OCI-LY3 (cell line): ENCODE results near the gene KIAA1671.

ENCODE experiments used
- EZH2phosphoT487 ChIP-seq: fragments of 200-600 bp; shearing (Covaris generic); IDR thresholded peaks from 2 replicates; pipeline ENCODE4 v1.6.1; 2018; ENCODE audit warnings: antibody characterized with exemption, mixed run types, low read depth
- TF ChIP-seq, protein P1 (sequence below): fragments of 200-600, 300-600 bp; sonication (generic); IDR thresholded peaks from 2 replicates; pipeline ENCODE4 v1.5.1; 2014; ENCODE audit warnings: antibody characterized with exemption, low read length, low read depth

DNA sequence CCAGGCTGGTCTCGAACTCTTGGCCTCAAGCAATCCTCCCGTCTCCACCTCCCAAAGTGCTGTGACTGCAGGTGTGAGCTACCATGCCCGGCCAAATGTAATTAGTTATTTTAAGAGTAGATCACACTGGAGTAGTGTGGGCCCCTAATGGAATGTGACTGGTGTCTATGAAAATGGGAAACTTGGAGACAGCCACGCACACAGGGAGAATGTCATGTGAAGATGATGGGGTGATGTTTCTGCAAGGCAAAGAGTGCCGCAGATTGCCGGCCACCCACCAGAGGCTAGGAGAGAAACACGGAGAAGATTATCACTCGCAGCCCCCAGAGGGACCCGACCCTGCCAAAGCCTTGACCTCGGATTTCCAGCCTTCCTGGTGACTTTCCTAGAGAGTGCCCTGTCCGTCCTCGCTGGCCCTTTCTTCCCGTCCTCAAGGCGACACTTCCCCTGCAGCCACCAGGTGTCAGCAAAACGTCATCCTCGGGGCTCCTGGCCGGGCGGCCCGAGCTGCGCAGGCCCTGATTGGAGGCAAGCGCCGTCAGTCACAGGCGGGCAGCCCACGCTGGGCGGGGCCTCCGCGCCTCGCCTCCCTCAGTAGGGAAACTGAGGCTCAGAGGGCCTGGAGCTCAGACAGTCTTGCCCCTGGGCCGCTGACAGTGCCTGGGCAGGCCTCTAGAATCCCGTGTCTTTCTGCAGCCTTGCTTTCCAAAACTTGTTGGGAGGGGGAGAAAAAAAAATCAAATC is 283.2 kb downstream of the KIAA1671 start:
- TF ChIP-seq, protein P1, sequence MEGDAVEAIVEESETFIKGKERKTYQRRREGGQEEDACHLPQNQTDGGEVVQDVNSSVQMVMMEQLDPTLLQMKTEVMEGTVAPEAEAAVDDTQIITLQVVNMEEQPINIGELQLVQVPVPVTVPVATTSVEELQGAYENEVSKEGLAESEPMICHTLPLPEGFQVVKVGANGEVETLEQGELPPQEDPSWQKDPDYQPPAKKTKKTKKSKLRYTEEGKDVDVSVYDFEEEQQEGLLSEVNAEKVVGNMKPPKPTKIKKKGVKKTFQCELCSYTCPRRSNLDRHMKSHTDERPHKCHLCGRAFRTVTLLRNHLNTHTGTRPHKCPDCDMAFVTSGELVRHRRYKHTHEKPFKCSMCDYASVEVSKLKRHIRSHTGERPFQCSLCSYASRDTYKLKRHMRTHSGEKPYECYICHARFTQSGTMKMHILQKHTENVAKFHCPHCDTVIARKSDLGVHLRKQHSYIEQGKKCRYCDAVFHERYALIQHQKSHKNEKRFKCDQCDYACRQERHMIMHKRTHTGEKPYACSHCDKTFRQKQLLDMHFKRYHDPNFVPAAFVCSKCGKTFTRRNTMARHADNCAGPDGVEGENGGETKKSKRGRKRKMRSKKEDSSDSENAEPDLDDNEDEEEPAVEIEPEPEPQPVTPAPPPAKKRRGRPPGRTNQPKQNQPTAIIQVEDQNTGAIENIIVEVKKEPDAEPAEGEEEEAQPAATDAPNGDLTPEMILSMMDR, result peak; percentile 94
- no peak for TF ChIP-seq EZH2phosphoT487
